Measurements from ENCODE around the gene APLNR.

Gene APLNR

GRCh38 chr11:57266157-57266556 lies 29.1 kb upstream of the APLNR start:
- Mint-ChIP-seq H3K4me3 (no peak overlapping the region), H3K4me1 (ENCODE audit: low read depth) (no peaks in the 10 kb centered on the region), H3K27ac (no peak overlapping the region), H3K27me3 (peaks cover 16% of the 10 kb centered on the region), H3K36me3 (ENCODE audit: low read depth) (no peaks in the 10 kb centered on the region), H3K9me3 (no peaks in the 10 kb centered on the region)
- intact Hi-C loops (cut with micrococcal nuclease): no loop called here

- H3K27me3 Mint-ChIP-seq: peaks cover 12% of the 10 kb centered on the region
- no peak overlapping the region for H3K4me3 Mint-ChIP-seq
- no peaks in the 10 kb centered on the region for H3K36me3 Mint-ChIP-seq (ENCODE audit: low read depth)
- H3K9me3 Mint-ChIP-seq: no peaks in the 10 kb centered on the region
- intact Hi-C loops (cut with micrococcal nuclease): no loop called here
- no peaks in the 10 kb centered on the region for H3K4me1 Mint-ChIP-seq (ENCODE audit: low read depth)
- no peak overlapping the region for H3K27ac Mint-ChIP-seq
Observed at GRCh38 chr11:57263351-57263750, 26.3 kb upstream of the APLNR start.

- no peaks in the 10 kb centered on the region for H3K9me3 Mint-ChIP-seq
- H3K36me3 Mint-ChIP-seq (ENCODE audit: low read depth): no peaks in the 10 kb centered on the region
- peaks cover 12% of the 10 kb centered on the region for H3K27me3 Mint-ChIP-seq
- intact Hi-C loops (cut with micrococcal nuclease): no loop called here
- no peak overlapping the region for H3K27ac Mint-ChIP-seq
- no peaks in the 10 kb centered on the region for H3K4me1 Mint-ChIP-seq (ENCODE audit: low read depth)
- H3K4me3 Mint-ChIP-seq: no peak overlapping the region
Observed at GRCh38 chr11:57262157-57262556, 25.1 kb upstream of the APLNR start.

- H3K9me3 Mint-ChIP-seq: no peaks in the 10 kb centered on the region
- no peaks in the 10 kb centered on the region for H3K36me3 Mint-ChIP-seq (ENCODE audit: low read depth)
- no peaks in the 10 kb centered on the region for H3K4me1 Mint-ChIP-seq (ENCODE audit: low read depth)
- H3K27ac Mint-ChIP-seq: no peak overlapping the region
- no peak overlapping the region for H3K4me3 Mint-ChIP-seq
- peaks cover 16% of the 10 kb centered on the region for H3K27me3 Mint-ChIP-seq
- intact Hi-C loops (cut with micrococcal nuclease): no loop called here
Observed at GRCh38 chr11:57260937-57261783, 24.1 kb upstream of the APLNR start.

- Mint-ChIP-seq H3K4me1 (ENCODE audit: low read depth) (no peaks in the 10 kb centered on the region), H3K27ac (no peak overlapping the region), H3K9me3 (no peaks in the 10 kb centered on the region), H3K27me3 (peaks cover 24% of the 10 kb centered on the region), H3K36me3 (ENCODE audit: low read depth) (no peaks in the 10 kb centered on the region), H3K4me3 (no peak overlapping the region)
- intact Hi-C loops (cut with micrococcal nuclease): no loop called here
Observed at GRCh38 chr11:57256119-57256518, 19.1 kb upstream of the APLNR start.

- Mint-ChIP-seq H3K27ac (no peak overlapping the region), H3K27me3 (peaks cover 27% of the 10 kb centered on the region), H3K4me3 (no peak overlapping the region), H3K36me3 (ENCODE audit: low read depth) (no peaks in the 10 kb centered on the region), H3K4me1 (ENCODE audit: low read depth) (no peaks in the 10 kb centered on the region), H3K9me3 (no peaks in the 10 kb centered on the region)
- intact Hi-C loops (cut with micrococcal nuclease): no loop called here
Observed at GRCh38 chr11:57255618-57256017, 18.6 kb upstream of the APLNR start.

GRCh38 chr11:57254631-57255030 lies 17.6 kb upstream of the APLNR start:
- H3K4me3 Mint-ChIP-seq: no peak overlapping the region
- H3K36me3 Mint-ChIP-seq (ENCODE audit: low read depth): no peaks in the 10 kb centered on the region
- H3K27me3 Mint-ChIP-seq: peaks cover 27% of the 10 kb centered on the region
- intact Hi-C loops (cut with micrococcal nuclease): no loop called here
- no peaks in the 10 kb centered on the region for H3K4me1 Mint-ChIP-seq (ENCODE audit: low read depth)
- no peak overlapping the region for H3K27ac Mint-ChIP-seq
- H3K9me3 Mint-ChIP-seq: no peaks in the 10 kb centered on the region

GRCh38 chr11:57251491-57252104 lies 14.5 kb upstream of the APLNR start:
- intact Hi-C loops (cut with micrococcal nuclease): no loop called here
- no peaks in the 10 kb centered on the region for H3K4me1 Mint-ChIP-seq (ENCODE audit: low read depth)
- no peaks in the 10 kb centered on the region for H3K36me3 Mint-ChIP-seq (ENCODE audit: low read depth)
- no peak overlapping the region for H3K27ac Mint-ChIP-seq
- H3K27me3 Mint-ChIP-seq: peaks cover 25% of the 10 kb centered on the region
- H3K4me3 Mint-ChIP-seq: no peak overlapping the region
- H3K9me3 Mint-ChIP-seq: no peaks in the 10 kb centered on the region

- Mint-ChIP-seq H3K4me1 (ENCODE audit: low read depth) (no peaks in the 10 kb centered on the region), H3K36me3 (ENCODE audit: low read depth) (no peaks in the 10 kb centered on the region), H3K27ac (no peak overlapping the region), H3K9me3 (no peaks in the 10 kb centered on the region), H3K27me3 (peaks cover 21% of the 10 kb centered on the region), H3K4me3 (no peak overlapping the region)
- intact Hi-C loops (cut with micrococcal nuclease): no loop called here
Observed at GRCh38 chr11:57251037-57251436, 14.0 kb upstream of the APLNR start.

GRCh38 chr11:57249384-57250319 lies 12.6 kb upstream of the APLNR start:
- no peak overlapping the region for H3K4me3 Mint-ChIP-seq
- H3K9me3 Mint-ChIP-seq: no peaks in the 10 kb centered on the region
- intact Hi-C loops (cut with micrococcal nuclease): loop anchor here (1.0 to 5.0 kb wide), 3 partner anchors 133 to 408 kb away; no protein-coding TSS in a partner anchor
- no peaks in the 10 kb centered on the region for H3K36me3 Mint-ChIP-seq (ENCODE audit: low read depth)
- H3K27me3 Mint-ChIP-seq: peaks cover 21% of the 10 kb centered on the region
- no peaks in the 10 kb centered on the region for H3K4me1 Mint-ChIP-seq (ENCODE audit: low read depth)
- H3K27ac Mint-ChIP-seq: no peak overlapping the region

- H3K27ac Mint-ChIP-seq: no peak overlapping the region
- intact Hi-C loops (cut with micrococcal nuclease): loop anchor here (1.0 to 5.0 kb wide), 3 partner anchors 133 to 408 kb away; no protein-coding TSS in a partner anchor
- no peaks in the 10 kb centered on the region for H3K4me1 Mint-ChIP-seq (ENCODE audit: low read depth)
- peaks cover 21% of the 10 kb centered on the region for H3K27me3 Mint-ChIP-seq
- H3K4me3 Mint-ChIP-seq: no peak overlapping the region
- H3K36me3 Mint-ChIP-seq (ENCODE audit: low read depth): no peaks in the 10 kb centered on the region
- no peaks in the 10 kb centered on the region for H3K9me3 Mint-ChIP-seq
Observed at GRCh38 chr11:57248780-57249383, 11.8 kb upstream of the APLNR start.

- no peak overlapping the region for H3K4me3 Mint-ChIP-seq
- intact Hi-C loops (cut with micrococcal nuclease): loop anchor here (5.0 kb wide), 1 partner anchor 243 kb away; no protein-coding TSS in a partner anchor
- H3K27ac Mint-ChIP-seq: no peak overlapping the region
- no peaks in the 10 kb centered on the region for H3K9me3 Mint-ChIP-seq
- peaks cover 29% of the 10 kb centered on the region for H3K27me3 Mint-ChIP-seq
- H3K4me1 Mint-ChIP-seq (ENCODE audit: low read depth): no peaks in the 10 kb centered on the region
- no peaks in the 10 kb centered on the region for H3K36me3 Mint-ChIP-seq (ENCODE audit: low read depth)
Observed at GRCh38 chr11:57244911-57245310, 7.9 kb upstream of the APLNR start.

- no peak overlapping the region for H3K27ac Mint-ChIP-seq
- no peaks in the 10 kb centered on the region for H3K4me1 Mint-ChIP-seq (ENCODE audit: low read depth)
- intact Hi-C loops (cut with micrococcal nuclease): no loop called here
- no peak overlapping the region for H3K4me3 Mint-ChIP-seq
- no peaks in the 10 kb centered on the region for H3K36me3 Mint-ChIP-seq (ENCODE audit: low read depth)
- H3K9me3 Mint-ChIP-seq: no peaks in the 10 kb centered on the region
- peaks cover 53% of the 10 kb centered on the region for H3K27me3 Mint-ChIP-seq
Observed at GRCh38 chr11:57241353-57241972, 4.4 kb upstream of the APLNR start.

Data from dendritic cell treated with granulocyte-macrophage colony-stimulating factor and Interleukin-4, amounts not matched to agents 40 ng/mL and 50 ng/mL, for 4 days (primary cell).